Activated T-helper 17 cell treated with anti-CD3 and anti-CD28 coated beads, Interleukin-2, amount 50 U/mL, for 72 hours (primary cell): Measurements from ENCODE around the gene SLC44A1. TPM values are rescaled to one million over a fixed set of nuclear protein-coding genes. Genes with fewer than 3 reads are reported as not detected.
"Not testable (repeated sequence)": the region's sequence is repeated elsewhere in the genome, so short reads cannot be mapped to it uniquely, and the experiment has no call there.

Experiments
- ATAC-seq: fragments of 150-1000 bp; cut with Tn5 transposase; replicated peaks from 2 replicates; pipeline ENCODE4 v1.10.0; 2021; ENCODE audit warnings: mild to moderate bottlenecking, moderate library complexity
- H3K27ac Mint-ChIP-seq: one replicate; pipeline ENCODE4 v1.8.0; 2022; ENCODE audit warnings: mixed read lengths
- H3K27me3 Mint-ChIP-seq: one replicate; pipeline ENCODE4 v1.8.0; 2022; ENCODE audit warnings: mixed read lengths
- H3K36me3 Mint-ChIP-seq: one replicate; pipeline ENCODE4 v1.8.0; 2022; ENCODE audit warnings: low read depth, mild to moderate bottlenecking, mixed read lengths
- H3K4me1 Mint-ChIP-seq: one replicate; pipeline ENCODE4 v1.8.0; 2022; ENCODE audit warnings: mixed read lengths
- H3K4me3 Mint-ChIP-seq: one replicate; pipeline ENCODE4 v1.8.0; 2022; ENCODE audit warnings: mild to moderate bottlenecking, mixed read lengths
- H3K9me3 Mint-ChIP-seq: one replicate; pipeline ENCODE4 v1.8.0; 2022; ENCODE audit warnings: mixed read lengths
- total RNA-seq, 2 donors: library from RNA; stranded (reverse); gene quantifications; one replicate each; pipeline ENCODE4 v1.2.3, GENCODE V29; 2022

Gene SLC44A1
- total RNA-seq, 2 donors from 2014 or later, result 4.4 to 5.0 TPM

GRCh38 chr9:105251733-105252404 lies 7.4 kb downstream of the SLC44A1 start:
- Mint-ChIP-seq H3K9me3 (no peaks in the 10 kb centered on the region), H3K4me1 (no peaks in the 10 kb centered on the region), H3K27ac (no peak overlapping the region), H3K27me3 (no peaks in the 10 kb centered on the region), H3K4me3 (no peak overlapping the region), H3K36me3 (no peaks in the 10 kb centered on the region)
- ATAC-seq, result no peak

GRCh38 chr9:105252405-105252756 lies 7.9 kb downstream of the SLC44A1 start:
- H3K27ac Mint-ChIP-seq, result no peak overlapping the region
- no peak overlapping the region for H3K4me3 Mint-ChIP-seq
- H3K4me1 Mint-ChIP-seq, result peaks cover 2% of the 10 kb centered on the region
- H3K27me3 Mint-ChIP-seq, result no peaks in the 10 kb centered on the region
- H3K36me3 Mint-ChIP-seq, result no peaks in the 10 kb centered on the region
- no peak for ATAC-seq
- H3K9me3 Mint-ChIP-seq, result no peaks in the 10 kb centered on the region

- H3K4me1 Mint-ChIP-seq, result peaks cover 12% of the 10 kb centered on the region
- no peak for ATAC-seq
- H3K27ac Mint-ChIP-seq, result no peak overlapping the region
- H3K27me3 Mint-ChIP-seq, result no peaks in the 10 kb centered on the region
- no peak overlapping the region for H3K4me3 Mint-ChIP-seq
- H3K9me3 Mint-ChIP-seq, result no peaks in the 10 kb centered on the region
- no peaks in the 10 kb centered on the region for H3K36me3 Mint-ChIP-seq
Measured at GRCh38 chr9:105254226-105254625, 9.8 kb downstream of the SLC44A1 start.

- Mint-ChIP-seq H3K9me3 (no peaks in the 10 kb centered on the region), H3K4me3 (no peak overlapping the region), H3K36me3 (no peaks in the 10 kb centered on the region), H3K27me3 (no peaks in the 10 kb centered on the region), H3K27ac (no peak overlapping the region), H3K4me1 (peaks cover 20% of the 10 kb centered on the region)
- no peak for ATAC-seq
Measured at GRCh38 chr9:105255421-105255820, 11.0 kb downstream of the SLC44A1 start.

GRCh38 chr9:105256569-105256968 lies 12.1 kb downstream of the SLC44A1 start:
- H3K36me3 Mint-ChIP-seq, H3K4me3 Mint-ChIP-seq, H3K27ac Mint-ChIP-seq, ATAC-seq, H3K9me3 Mint-ChIP-seq, H3K27me3 Mint-ChIP-seq: not testable (repeated sequence)
- H3K4me1 Mint-ChIP-seq, result peaks cover 24% of the 10 kb centered on the region

- Mint-ChIP-seq H3K9me3 (no peaks in the 10 kb centered on the region), H3K27ac (peak overlapping the region; percentile 39), H3K4me1 (peaks cover 24% of the 10 kb centered on the region), H3K27me3 (no peaks in the 10 kb centered on the region), H3K36me3 (no peaks in the 10 kb centered on the region), H3K4me3 (no peak overlapping the region)
- ATAC-seq, result no peak
Measured at GRCh38 chr9:105257809-105258208, 13.4 kb downstream of the SLC44A1 start.

- Mint-ChIP-seq H3K4me1 (peaks cover 24% of the 10 kb centered on the region), H3K27me3 (no peaks in the 10 kb centered on the region), H3K27ac (no peak overlapping the region), H3K4me3 (no peak overlapping the region), H3K9me3 (no peaks in the 10 kb centered on the region), H3K36me3 (no peaks in the 10 kb centered on the region)
- ATAC-seq, result no peak
Measured at GRCh38 chr9:105258225-105258737, 13.8 kb downstream of the SLC44A1 start.

GRCh38 chr9:105259274-105259673 lies 14.8 kb downstream of the SLC44A1 start:
- Mint-ChIP-seq H3K4me1 (peaks cover 26% of the 10 kb centered on the region), H3K36me3 (no peaks in the 10 kb centered on the region), H3K27ac (no peak overlapping the region)

GRCh38 chr9:105259731-105260612 lies 15.5 kb downstream of the SLC44A1 start:
- peak overlapping the region; percentile 31 for H3K27ac Mint-ChIP-seq
- H3K27me3 Mint-ChIP-seq, result no peaks in the 10 kb centered on the region
- H3K9me3 Mint-ChIP-seq, result no peaks in the 10 kb centered on the region
- no peak overlapping the region for H3K4me3 Mint-ChIP-seq
- no peaks in the 10 kb centered on the region for H3K36me3 Mint-ChIP-seq
- H3K4me1 Mint-ChIP-seq, result peaks cover 29% of the 10 kb centered on the region
- ATAC-seq, result no peak

More at GRCh38 chr9:105259274-105259673, 14.8 kb downstream of the SLC44A1 start:
- ATAC-seq, result no peak
- Mint-ChIP-seq H3K9me3 (no peaks in the 10 kb centered on the region), H3K4me3 (no peak overlapping the region), H3K27me3 (no peaks in the 10 kb centered on the region)

GRCh38 chr9:105262497-105262896 lies 18.0 kb downstream of the SLC44A1 start:
- no peak overlapping the region for H3K27ac Mint-ChIP-seq
- peaks cover 26% of the 10 kb centered on the region for H3K4me1 Mint-ChIP-seq
- no peaks in the 10 kb centered on the region for H3K27me3 Mint-ChIP-seq
- H3K4me3 Mint-ChIP-seq, result no peak overlapping the region
- H3K36me3 Mint-ChIP-seq, result no peaks in the 10 kb centered on the region
- no peaks in the 10 kb centered on the region for H3K9me3 Mint-ChIP-seq
- no peak for ATAC-seq

GRCh38 chr9:105264380-105264779 lies 19.9 kb downstream of the SLC44A1 start:
- H3K9me3 Mint-ChIP-seq, result no peaks in the 10 kb centered on the region
- H3K27ac Mint-ChIP-seq, result no peak overlapping the region
- H3K4me1 Mint-ChIP-seq, result peaks cover 16% of the 10 kb centered on the region
- peak; percentile 50 for ATAC-seq
- no peaks in the 10 kb centered on the region for H3K36me3 Mint-ChIP-seq
- no peak overlapping the region for H3K4me3 Mint-ChIP-seq
- H3K27me3 Mint-ChIP-seq, result no peaks in the 10 kb centered on the region

- H3K9me3 Mint-ChIP-seq, H3K4me3 Mint-ChIP-seq, ATAC-seq, H3K36me3 Mint-ChIP-seq, H3K27ac Mint-ChIP-seq, H3K27me3 Mint-ChIP-seq, H3K4me1 Mint-ChIP-seq: not testable (repeated sequence)
Measured at GRCh38 chr9:105268254-105268653, 23.8 kb downstream of the SLC44A1 start.

- ATAC-seq, result no peak
- peaks cover 4% of the 10 kb centered on the region for H3K4me1 Mint-ChIP-seq
- no peaks in the 10 kb centered on the region for H3K27me3 Mint-ChIP-seq
- H3K36me3 Mint-ChIP-seq, result no peaks in the 10 kb centered on the region
- H3K27ac Mint-ChIP-seq, result no peak overlapping the region
- H3K9me3 Mint-ChIP-seq, result no peaks in the 10 kb centered on the region
- no peak overlapping the region for H3K4me3 Mint-ChIP-seq
Measured at GRCh38 chr9:105269593-105269992, 25.1 kb downstream of the SLC44A1 start.

- Mint-ChIP-seq H3K4me3 (no peak overlapping the region), H3K36me3 (no peaks in the 10 kb centered on the region), H3K4me1 (peaks cover 4% of the 10 kb centered on the region), H3K27ac (no peak overlapping the region), H3K27me3 (no peaks in the 10 kb centered on the region), H3K9me3 (no peaks in the 10 kb centered on the region)
- no peak for ATAC-seq
Measured at GRCh38 chr9:105270711-105271110, 26.3 kb downstream of the SLC44A1 start.

GRCh38 chr9:105273731-105274130 lies 29.3 kb downstream of the SLC44A1 start:
- Mint-ChIP-seq H3K4me1 (peaks cover 4% of the 10 kb centered on the region), H3K27me3 (no peaks in the 10 kb centered on the region), H3K36me3 (no peaks in the 10 kb centered on the region), H3K4me3 (no peak overlapping the region), H3K9me3 (no peaks in the 10 kb centered on the region), H3K27ac (no peak overlapping the region)
- no peak for ATAC-seq
